Peyer's patch (tissue), 4 donors: Measurements from ENCODE around the gene RHBDD1. TPM values are rescaled to one million over a fixed set of nuclear protein-coding genes. Genes with fewer than 3 reads are reported as not detected.

Experiments used
- DNase-seq, 3 donors: peaks; one replicate each; pipeline ENCODE4 v3.0.0-alpha.2; 2017 to 2019
- H3K27ac ChIP-seq, 4 donors: fragments of 200-600 bp; sonication (generic); one replicate each; pipeline ENCODE4 v1.5.1; 2016 to 2019
- H3K27me3 ChIP-seq, 2 donors: fragments of 200-600 bp; sonication (generic); one replicate each; pipeline ENCODE4 v1.5.1; 2019
- H3K36me3 ChIP-seq, 3 donors: fragments of 200-600 bp; sonication (generic); one replicate each; pipeline ENCODE4 v1.5.1; 2016 to 2019
- H3K4me1 ChIP-seq, 4 donors: fragments of 200-600 bp; sonication (generic); one replicate each; pipeline ENCODE4 v1.5.1; 2016 to 2019
- H3K4me3 ChIP-seq, 4 donors: fragments of 200-600 bp; sonication (generic); 1 replicate in 3 of 4; 2 replicates in 1 of 4; pipeline ENCODE4 v1.5.1; 2016 to 2019; ENCODE audit warnings: mild to moderate bottlenecking in 1 of 4
- H3K9me3 ChIP-seq, 4 donors: fragments of 200-600 bp; sonication (generic); one replicate each; pipeline ENCODE4 v1.5.1; 2016 to 2019; ENCODE audit warnings: mild to moderate bottlenecking in 1 of 4
- CTCF ChIP-seq, 6 experiments: fragments of 450-650 bp in 4 of 6; fragments of 200-600 bp in 2 of 6; sonication (generic) in 1 of 6; IDR thresholded peaks; one replicate each; pipeline ENCODE4 v1.5.1; 2017 to 2019; ENCODE audit warnings: antibody characterized with exemption in 6 of 6, mild to moderate bottlenecking in 3 of 6, moderate library complexity in 1 of 6
- POLR2A ChIP-seq, 2 donors: fragments of 450-650 bp; IDR thresholded peaks; one replicate each; pipeline ENCODE4 v1.5.1; 2017; ENCODE audit warnings: antibody characterized with exemption in 2 of 2, mild to moderate bottlenecking in 2 of 2, moderate library complexity in 2 of 2
- total RNA-seq, 4 donors: library from RNA; depleted of rRNA; stranded (reverse); fragments of >200 nt; gene quantifications; one replicate each; pipeline ENCODE4 v1.1.0, GENCODE V29; 2016

The RHBDD1 gene
- total RNA-seq, 4 donors from 2014 or later: 12.6 to 68.5 (median 30.6) TPM

DNA sequence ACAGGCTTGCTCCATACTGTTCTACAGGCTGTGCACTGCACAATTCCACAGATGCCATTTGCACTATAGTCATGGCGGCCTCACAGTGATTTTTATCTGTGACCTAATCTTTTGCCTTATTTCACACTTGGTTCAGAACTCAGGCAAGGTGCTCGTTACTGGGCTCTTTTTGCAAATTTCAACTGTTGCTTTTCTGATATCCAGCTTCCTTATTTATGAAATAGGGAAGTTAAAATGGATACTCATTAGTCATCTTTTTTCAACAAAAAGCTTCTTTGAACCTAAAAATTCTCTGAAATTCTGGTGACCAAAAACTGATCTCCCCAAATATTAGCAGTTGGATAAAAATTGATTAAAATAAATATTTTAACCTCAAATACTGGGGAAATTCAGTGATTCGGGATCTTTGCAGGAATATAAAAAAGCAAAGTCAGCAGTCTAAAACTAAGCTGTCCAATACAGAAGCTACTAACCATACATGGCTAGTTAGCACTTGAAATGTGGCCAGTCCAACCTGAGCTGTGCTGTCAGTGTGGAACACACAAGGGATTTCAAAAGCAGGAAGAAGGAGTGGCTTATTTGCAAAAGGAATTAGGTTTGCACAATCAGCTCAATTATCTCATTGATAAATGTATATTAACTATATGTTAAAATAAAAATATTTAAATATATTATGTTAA, 193.7 kb downstream of the RHBDD1 start:
- Histone ChIP-seq H3K27me3 (no peaks in the 10 kb centered on the region), H3K36me3 (no peaks in the 10 kb centered on the region), H3K4me1 (no peaks in the 10 kb centered on the region), H3K27ac (no peak overlapping the region), H3K9me3 (no peaks in the 10 kb centered on the region), H3K4me3 (no peak overlapping the region)
- no peak for DNase-seq
- TF ChIP-seq CTCF (IDR thresholded peaks at IDR 0.05) (no peak), POLR2A (IDR thresholded peaks at IDR 0.05) (no peak)

DNA sequence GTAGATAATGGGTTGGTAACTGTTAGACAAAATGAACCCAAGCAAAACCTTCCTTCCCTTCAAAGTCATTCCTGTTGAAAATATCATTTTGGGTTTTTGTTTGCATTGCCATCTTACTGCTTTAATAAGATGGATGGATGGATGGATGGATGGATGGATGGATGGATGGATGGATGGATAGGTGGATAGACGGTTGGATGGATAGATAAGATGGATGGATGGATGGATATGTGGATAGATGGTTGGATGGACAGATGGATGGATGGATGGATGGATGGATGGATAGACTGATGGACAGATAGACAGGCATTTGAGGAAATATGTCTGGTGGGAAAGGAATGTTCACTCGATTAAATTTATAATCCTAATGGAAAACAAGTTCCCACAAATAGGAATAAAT, 194.9 kb downstream of the RHBDD1 start:
- Histone ChIP-seq H3K27me3 (no peaks in the 10 kb centered on the region), H3K27ac (no peak overlapping the region), H3K4me1 (no peaks in the 10 kb centered on the region), H3K9me3 (no peaks in the 10 kb centered on the region), H3K36me3 (no peaks in the 10 kb centered on the region), H3K4me3 (no peak overlapping the region)
- DNase-seq: no peak
- no peak for TF ChIP-seq CTCF (IDR thresholded peaks at IDR 0.05)
- no peak for TF ChIP-seq POLR2A (IDR thresholded peaks at IDR 0.05)

DNA sequence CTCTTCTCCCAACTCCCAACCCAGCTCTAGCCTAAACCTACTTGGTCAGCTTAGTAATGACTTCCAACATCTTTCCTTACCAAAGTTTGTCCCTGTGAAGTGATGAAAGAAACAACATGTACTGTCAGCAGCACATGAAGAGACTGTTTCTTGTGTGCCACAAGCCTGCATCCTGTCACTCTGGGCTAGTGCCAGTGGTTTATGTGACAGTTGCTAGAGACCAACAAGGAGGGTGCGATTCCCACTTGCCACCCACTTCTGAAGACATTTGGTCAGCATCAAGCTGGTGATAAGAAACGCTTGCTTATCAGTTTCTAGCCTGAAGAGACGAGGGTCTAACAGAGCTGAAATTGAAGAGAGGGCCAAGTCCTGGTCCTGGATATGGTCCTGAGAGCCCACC, 195.5 kb downstream of the RHBDD1 start:
- Histone ChIP-seq H3K27me3 (no peaks in the 10 kb centered on the region), H3K36me3 (no peaks in the 10 kb centered on the region), H3K4me3 (no peak overlapping the region), H3K27ac (no peak overlapping the region), H3K9me3 (no peaks in the 10 kb centered on the region), H3K4me1 (no peaks in the 10 kb centered on the region)
- DNase-seq: no peak
- TF ChIP-seq CTCF (IDR thresholded peaks at IDR 0.05) (no peak), POLR2A (IDR thresholded peaks at IDR 0.05) (no peak)

GRCh38 chr2:227033471-227034148, 197.8 kb downstream of the RHBDD1 start:
- TF ChIP-seq CTCF (IDR thresholded peaks at IDR 0.05) (peak in 4 of 6 experiments; percentile 36 to 48 (median 46)), POLR2A (IDR thresholded peaks at IDR 0.05) (no peak)
- Histone ChIP-seq H3K9me3 (no peaks in the 10 kb centered on the region), H3K4me3 (no peak overlapping the region), H3K36me3 (no peaks in the 10 kb centered on the region), H3K27ac (no peak overlapping the region), H3K4me1 (no peaks in the 10 kb centered on the region), H3K27me3 (no peaks in the 10 kb centered on the region)
- peak in 2 of 3 donors; percentile 57 to 61 for DNase-seq

DNA sequence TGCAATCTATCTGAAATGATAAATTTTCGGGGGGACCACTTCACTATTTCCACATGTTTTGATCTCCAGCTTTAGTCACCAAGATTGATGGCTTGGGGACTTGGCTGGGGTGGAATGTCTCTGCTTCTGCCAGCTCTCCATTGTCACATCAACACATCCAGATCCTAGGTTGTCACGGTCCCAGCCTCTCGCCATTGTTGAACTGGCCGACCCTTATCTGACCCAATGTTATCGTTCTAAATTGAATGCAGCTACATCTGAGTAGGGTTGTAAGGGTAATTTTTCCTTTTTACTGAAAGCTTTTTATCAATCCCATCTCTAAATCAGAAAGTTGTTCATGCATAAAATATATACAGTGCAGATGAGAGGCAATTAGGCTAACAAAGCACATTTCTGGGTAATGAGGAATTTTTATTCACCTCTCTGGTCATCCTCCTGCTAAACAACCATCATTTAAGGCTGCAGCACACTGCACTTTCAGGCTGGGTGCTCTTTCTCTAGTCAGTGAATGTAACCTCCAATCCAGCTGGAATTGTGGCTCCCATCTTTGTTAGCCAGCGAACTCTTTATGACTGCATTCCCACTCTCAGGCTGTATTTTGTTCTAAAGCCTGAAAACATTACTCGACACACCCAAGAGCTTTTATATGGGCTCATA, 200.0 kb downstream of the RHBDD1 start:
- Histone ChIP-seq H3K4me1 (no peaks in the 10 kb centered on the region), H3K4me3 (no peak overlapping the region), H3K36me3 (no peaks in the 10 kb centered on the region), H3K27me3 (no peaks in the 10 kb centered on the region), H3K27ac (no peak overlapping the region), H3K9me3 (no peaks in the 10 kb centered on the region)
- TF ChIP-seq CTCF (IDR thresholded peaks at IDR 0.05) (no peak), POLR2A (IDR thresholded peaks at IDR 0.05) (no peak)
- DNase-seq: no peak
